HEK293 (cell line): ENCODE measurements around the gene TCOF1.

Experiments used
- CTCF ChIA-PET: fragments of 350-600 bp; formaldehyde crosslinking; extraction: SDS; loops from one replicate; lab custom pipeline; 2021; ENCODE audit warnings: antibody characterized with exemption; lab: Yijun Ruan, JAX
- POLR2A ChIA-PET: fragments of 300-600 bp; formaldehyde crosslinking; extraction: SDS; loops from one replicate; lab custom pipeline; 2020; ENCODE audit warnings: antibody characterized with exemption, inconsistent platforms; lab: Yijun Ruan, JAX
- H3K27ac ChIP-seq: fragments of 200-500 bp; sonication (Bioruptor generic); 2 replicates; pipeline ENCODE4 v1.5.1; 2014; ENCODE audit warnings: low read depth, low read length, control low read depth, inconsistent platforms; ENCODE audit errors: extremely low read depth
- H3K36me3 ChIP-seq, 2 experiments: fragments of 200-500 bp in 1 of 2; sonication (Bioruptor generic) in 1 of 2; 1 replicate in 1 of 2; 2 replicates in 1 of 2; pipeline ENCODE4 v1.5.1; 2014 to 2017; ENCODE audit warnings: inconsistent platforms in 2 of 2, low read length in 2 of 2; ENCODE audit not compliant: control insufficient read depth in 2 of 2, insufficient read depth in 1 of 2
- H3K4me1 ChIP-seq: fragments of 200-500 bp; sonication (Bioruptor generic); 2 replicates; pipeline ENCODE4 v1.5.1; 2014; ENCODE audit warnings: mild to moderate bottlenecking, low read length, inconsistent platforms; ENCODE audit not compliant: control insufficient read depth, insufficient read depth
- H3K4me3 ChIP-seq: 2 replicates; pipeline ENCODE4 v1.5.1; 2011; ENCODE audit warnings: low read depth, mild to moderate bottlenecking, control low read depth, low read length, moderate library complexity
- H3K9me3 ChIP-seq: fragments of 200-500 bp; sonication (Bioruptor generic); 2 replicates; pipeline ENCODE4 v1.5.1; 2014; ENCODE audit warnings: low read depth, low read length, inconsistent platforms; ENCODE audit not compliant: control insufficient read depth, insufficient read depth
- IKZF3 ChIP-seq: fragments of 450-650 bp; IDR thresholded peaks from 2 replicates; pipeline ENCODE4 v1.5.0; 2018; ENCODE audit warnings: missing biosample characterization, mild to moderate bottlenecking, missing genetic modification characterization, moderate library complexity
- RBAK ChIP-seq: fragments of 450-650 bp; formaldehyde crosslinking; IDR thresholded peaks from 2 replicates; pipeline ENCODE4 v1.5.1; 2016; ENCODE audit warnings: missing biosample characterization, missing genetic modification characterization
- TRIM28 ChIP-seq: IDR thresholded peaks from 2 replicates; pipeline ENCODE4 v1.6.1; 2011; ENCODE audit warnings: low read length, control low read depth, borderline replicate concordance
- ZBTB1 ChIP-seq: fragments of 450-650 bp; formaldehyde crosslinking; IDR thresholded peaks from 2 replicates; pipeline ENCODE4 v1.5.1; 2016; ENCODE audit warnings: missing biosample characterization, missing genetic modification characterization
- ZNF112 ChIP-seq: fragments of 450-650 bp; formaldehyde crosslinking; IDR thresholded peaks from 2 replicates; pipeline ENCODE4 v1.5.0; 2017; ENCODE audit warnings: missing biosample characterization, missing genetic modification characterization
- ZNF248 ChIP-seq: fragments of 450-650 bp; formaldehyde crosslinking; IDR thresholded peaks from 2 replicates; pipeline ENCODE4 v1.5.1; 2017; ENCODE audit warnings: missing biosample characterization, missing genetic modification characterization
- ZNF561 ChIP-seq: fragments of 450-650 bp; IDR thresholded peaks from 2 replicates; pipeline ENCODE4 v1.5.1; 2018; ENCODE audit warnings: missing biosample characterization, missing genetic modification characterization, borderline replicate concordance
- ZNF623 ChIP-seq: fragments of 450-650 bp; formaldehyde crosslinking; IDR thresholded peaks from 2 replicates; pipeline ENCODE4 v1.5.1; 2016; ENCODE audit warnings: missing biosample characterization, missing genetic modification characterization
- ZNF654 ChIP-seq: fragments of 450-650 bp; formaldehyde crosslinking; IDR thresholded peaks from 2 replicates; pipeline ENCODE4 v1.5.1; 2016; ENCODE audit warnings: low read depth, missing biosample characterization, missing genetic modification characterization
- ZNF670 ChIP-seq: fragments of 450-650 bp; formaldehyde crosslinking; IDR thresholded peaks from 2 replicates; pipeline ENCODE4 v1.5.1; 2016; ENCODE audit warnings: missing biosample characterization, missing genetic modification characterization, low read depth
- TF ChIP-seq, protein P1 (sequence below): fragments of 450-650 bp; formaldehyde crosslinking; IDR thresholded peaks from 2 replicates; pipeline ENCODE4 v1.5.1; 2017; ENCODE audit warnings: missing biosample characterization, mild to moderate bottlenecking, missing genetic modification characterization, moderate library complexity
- TF ChIP-seq, protein P2 (sequence below): IDR thresholded peaks from 2 replicates; pipeline ENCODE4 v1.6.1; 2011; ENCODE audit warnings: mild to moderate bottlenecking, low read depth, low read length, borderline replicate concordance
- TF ChIP-seq, protein P3 (sequence below): fragments of 450-650 bp; formaldehyde crosslinking; IDR thresholded peaks from 2 replicates; pipeline ENCODE4 v1.5.1; 2016; ENCODE audit warnings: missing biosample characterization, missing genetic modification characterization
- TF ChIP-seq, protein P4 (sequence below): fragments of 450-650 bp; formaldehyde crosslinking; IDR thresholded peaks from 2 replicates; pipeline ENCODE4 v1.5.1; 2016; ENCODE audit warnings: missing biosample characterization, missing genetic modification characterization
- TF ChIP-seq, protein P5 (sequence below): fragments of 450-650 bp; formaldehyde crosslinking; IDR thresholded peaks from 2 replicates; pipeline ENCODE4 v1.5.1; 2016; ENCODE audit warnings: missing biosample characterization, missing genetic modification characterization
- TF ChIP-seq, protein P6 (sequence below): fragments of 450-650 bp; formaldehyde crosslinking; IDR thresholded peaks from 2 replicates; pipeline ENCODE4 v1.5.1; 2017; ENCODE audit warnings: missing biosample characterization, missing genetic modification characterization

Gene TCOF1

DNA sequence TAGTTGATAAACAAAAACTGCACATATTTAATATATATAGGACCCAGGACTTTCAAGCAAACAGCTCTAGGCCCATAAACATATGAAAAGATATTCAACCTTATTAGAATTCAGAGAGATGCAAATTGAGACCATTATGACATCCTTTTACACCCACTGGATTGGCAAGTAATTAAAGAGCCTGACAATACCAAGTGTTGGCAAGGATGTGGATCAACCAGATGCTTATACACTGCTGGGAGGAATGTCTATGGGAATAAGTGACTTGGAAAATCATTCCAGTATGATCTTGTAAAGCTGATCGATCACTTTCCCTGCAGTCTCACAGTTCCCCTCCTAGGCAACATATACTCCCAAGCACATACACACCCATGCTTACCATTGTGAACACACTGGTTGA, 15.5 kb upstream of the TCOF1 start:
- Histone ChIP-seq H3K4me3 (no peak overlapping the region), H3K27ac (no peak overlapping the region), H3K4me1 (no peaks in the 10 kb centered on the region), H3K9me3 (no peaks in the 10 kb centered on the region), H3K36me3 (no peaks in the 10 kb centered on the region)
- ChIA-PET POLR2A (no interaction called here), CTCF (no interaction called here)
- TF ChIP-seq ZNF654 (tag by site-specific recombination): no peak

DNA sequence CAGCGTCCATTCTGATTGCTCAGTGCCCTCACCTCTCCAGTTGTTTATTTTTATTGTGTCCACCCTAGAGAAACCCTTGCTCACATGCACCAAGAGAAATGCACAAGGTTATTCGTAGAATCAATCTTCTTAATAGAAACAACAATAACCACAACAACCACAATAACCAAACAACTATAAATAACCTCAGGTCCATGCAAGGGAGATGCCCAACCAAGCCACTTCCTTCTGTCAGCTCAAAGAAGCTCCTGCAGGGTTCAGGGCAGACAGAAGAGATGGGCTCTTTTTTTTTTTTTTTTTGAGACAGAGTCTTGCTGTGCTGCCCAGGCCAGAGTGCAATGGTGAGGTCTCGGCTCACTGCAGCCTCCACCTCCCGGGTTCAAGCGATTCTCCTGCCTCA, 14.9 kb upstream of the TCOF1 start:
- ChIA-PET POLR2A (no interaction called here), CTCF (no interaction called here)
- H3K4me3 ChIP-seq: no peak overlapping the region

More for the DNA sequence above, 14.9 kb upstream of the TCOF1 start:
- Histone ChIP-seq H3K36me3 (no peaks in the 10 kb centered on the region), H3K4me1 (no peaks in the 10 kb centered on the region), H3K9me3 (no peaks in the 10 kb centered on the region), H3K27ac (no peak overlapping the region)
- TF ChIP-seq, protein P1, sequence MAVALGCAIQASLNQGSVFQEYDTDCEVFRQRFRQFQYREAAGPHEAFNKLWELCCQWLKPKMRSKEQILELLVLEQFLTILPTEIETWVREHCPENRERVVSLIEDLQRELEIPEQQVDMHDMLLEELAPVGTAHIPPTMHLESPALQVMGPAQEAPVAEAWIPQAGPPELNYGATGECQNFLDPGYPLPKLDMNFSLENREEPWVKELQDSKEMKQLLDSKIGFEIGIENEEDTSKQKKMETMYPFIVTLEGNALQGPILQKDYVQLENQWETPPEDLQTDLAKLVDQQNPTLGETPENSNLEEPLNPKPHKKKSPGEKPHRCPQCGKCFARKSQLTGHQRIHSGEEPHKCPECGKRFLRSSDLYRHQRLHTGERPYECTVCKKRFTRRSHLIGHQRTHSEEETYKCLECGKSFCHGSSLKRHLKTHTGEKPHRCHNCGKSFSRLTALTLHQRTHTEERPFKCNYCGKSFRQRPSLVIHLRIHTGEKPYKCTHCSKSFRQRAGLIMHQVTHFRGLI (tag by site-specific recombination): no peak
- TF ChIP-seq, protein P2, sequence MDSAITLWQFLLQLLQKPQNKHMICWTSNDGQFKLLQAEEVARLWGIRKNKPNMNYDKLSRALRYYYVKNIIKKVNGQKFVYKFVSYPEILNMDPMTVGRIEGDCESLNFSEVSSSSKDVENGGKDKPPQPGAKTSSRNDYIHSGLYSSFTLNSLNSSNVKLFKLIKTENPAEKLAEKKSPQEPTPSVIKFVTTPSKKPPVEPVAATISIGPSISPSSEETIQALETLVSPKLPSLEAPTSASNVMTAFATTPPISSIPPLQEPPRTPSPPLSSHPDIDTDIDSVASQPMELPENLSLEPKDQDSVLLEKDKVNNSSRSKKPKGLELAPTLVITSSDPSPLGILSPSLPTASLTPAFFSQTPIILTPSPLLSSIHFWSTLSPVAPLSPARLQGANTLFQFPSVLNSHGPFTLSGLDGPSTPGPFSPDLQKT: no peak
- TF ChIP-seq ZBTB1 (tag by site-specific recombination): no peak
- TF ChIP-seq, protein P3, sequence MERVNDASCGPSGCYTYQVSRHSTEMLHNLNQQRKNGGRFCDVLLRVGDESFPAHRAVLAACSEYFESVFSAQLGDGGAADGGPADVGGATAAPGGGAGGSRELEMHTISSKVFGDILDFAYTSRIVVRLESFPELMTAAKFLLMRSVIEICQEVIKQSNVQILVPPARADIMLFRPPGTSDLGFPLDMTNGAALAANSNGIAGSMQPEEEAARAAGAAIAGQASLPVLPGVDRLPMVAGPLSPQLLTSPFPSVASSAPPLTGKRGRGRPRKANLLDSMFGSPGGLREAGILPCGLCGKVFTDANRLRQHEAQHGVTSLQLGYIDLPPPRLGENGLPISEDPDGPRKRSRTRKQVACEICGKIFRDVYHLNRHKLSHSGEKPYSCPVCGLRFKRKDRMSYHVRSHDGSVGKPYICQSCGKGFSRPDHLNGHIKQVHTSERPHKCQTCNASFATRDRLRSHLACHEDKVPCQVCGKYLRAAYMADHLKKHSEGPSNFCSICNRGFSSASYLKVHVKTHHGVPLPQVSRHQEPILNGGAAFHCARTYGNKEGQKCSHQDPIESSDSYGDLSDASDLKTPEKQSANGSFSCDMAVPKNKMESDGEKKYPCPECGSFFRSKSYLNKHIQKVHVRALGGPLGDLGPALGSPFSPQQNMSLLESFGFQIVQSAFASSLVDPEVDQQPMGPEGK (tag by site-specific recombination): no peak
- TF ChIP-seq ZNF561: no peak
- no peak for TF ChIP-seq TRIM28
- no peak for TF ChIP-seq RBAK (tag by site-specific recombination)
- no peak for TF ChIP-seq ZNF670 (tag by site-specific recombination)
- TF ChIP-seq ZNF248 (tag by site-specific recombination): no peak
- TF ChIP-seq, protein P4, sequence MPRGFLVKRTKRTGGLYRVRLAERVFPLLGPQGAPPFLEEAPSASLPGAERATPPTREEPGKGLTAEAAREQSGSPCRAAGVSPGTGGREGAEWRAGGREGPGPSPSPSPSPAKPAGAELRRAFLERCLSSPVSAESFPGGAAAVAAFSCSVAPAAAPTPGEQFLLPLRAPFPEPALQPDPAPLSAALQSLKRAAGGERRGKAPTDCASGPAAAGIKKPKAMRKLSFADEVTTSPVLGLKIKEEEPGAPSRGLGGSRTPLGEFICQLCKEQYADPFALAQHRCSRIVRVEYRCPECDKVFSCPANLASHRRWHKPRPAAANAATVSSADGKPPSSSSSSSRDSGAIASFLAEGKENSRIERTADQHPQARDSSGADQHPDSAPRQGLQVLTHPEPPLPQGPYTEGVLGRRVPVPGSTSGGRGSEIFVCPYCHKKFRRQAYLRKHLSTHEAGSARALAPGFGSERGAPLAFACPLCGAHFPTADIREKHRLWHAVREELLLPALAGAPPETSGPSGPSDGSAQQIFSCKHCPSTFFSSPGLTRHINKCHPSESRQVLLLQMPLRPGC (tag by site-specific recombination): no peak
- no peak for TF ChIP-seq IKZF3
- TF ChIP-seq ZNF623 (tag by site-specific recombination): no peak
- TF ChIP-seq ZNF112 (tag by site-specific recombination): no peak
- TF ChIP-seq, protein P5, sequence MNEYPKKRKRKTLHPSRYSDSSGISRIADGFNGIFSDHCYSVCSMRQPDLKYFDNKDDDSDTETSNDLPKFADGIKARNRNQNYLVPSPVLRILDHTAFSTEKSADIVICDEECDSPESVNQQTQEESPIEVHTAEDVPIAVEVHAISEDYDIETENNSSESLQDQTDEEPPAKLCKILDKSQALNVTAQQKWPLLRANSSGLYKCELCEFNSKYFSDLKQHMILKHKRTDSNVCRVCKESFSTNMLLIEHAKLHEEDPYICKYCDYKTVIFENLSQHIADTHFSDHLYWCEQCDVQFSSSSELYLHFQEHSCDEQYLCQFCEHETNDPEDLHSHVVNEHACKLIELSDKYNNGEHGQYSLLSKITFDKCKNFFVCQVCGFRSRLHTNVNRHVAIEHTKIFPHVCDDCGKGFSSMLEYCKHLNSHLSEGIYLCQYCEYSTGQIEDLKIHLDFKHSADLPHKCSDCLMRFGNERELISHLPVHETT (tag by site-specific recombination): no peak
- TF ChIP-seq, protein P6, sequence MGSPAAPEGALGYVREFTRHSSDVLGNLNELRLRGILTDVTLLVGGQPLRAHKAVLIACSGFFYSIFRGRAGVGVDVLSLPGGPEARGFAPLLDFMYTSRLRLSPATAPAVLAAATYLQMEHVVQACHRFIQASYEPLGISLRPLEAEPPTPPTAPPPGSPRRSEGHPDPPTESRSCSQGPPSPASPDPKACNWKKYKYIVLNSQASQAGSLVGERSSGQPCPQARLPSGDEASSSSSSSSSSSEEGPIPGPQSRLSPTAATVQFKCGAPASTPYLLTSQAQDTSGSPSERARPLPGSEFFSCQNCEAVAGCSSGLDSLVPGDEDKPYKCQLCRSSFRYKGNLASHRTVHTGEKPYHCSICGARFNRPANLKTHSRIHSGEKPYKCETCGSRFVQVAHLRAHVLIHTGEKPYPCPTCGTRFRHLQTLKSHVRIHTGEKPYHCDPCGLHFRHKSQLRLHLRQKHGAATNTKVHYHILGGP (tag by site-specific recombination): no peak
